IPS-18c (cell line): ENCODE data around the gene NPC1.

ENCODE experiments used
- H3K4me3 ChIP-seq: 2 replicates; pipeline ENCODE4 v1.7.0; 2013; ENCODE audit warnings: low read depth, mild to moderate bottlenecking, low read length, moderate library complexity; ENCODE audit not compliant: insufficient read depth
- H3K9me3 ChIP-seq: one replicate; pipeline ENCODE4 v1.6.1; 2013; ENCODE audit warnings: mild to moderate bottlenecking, low read length, moderate library complexity; ENCODE audit not compliant: control insufficient read depth, insufficient read depth

The NPC1 gene

DNA sequence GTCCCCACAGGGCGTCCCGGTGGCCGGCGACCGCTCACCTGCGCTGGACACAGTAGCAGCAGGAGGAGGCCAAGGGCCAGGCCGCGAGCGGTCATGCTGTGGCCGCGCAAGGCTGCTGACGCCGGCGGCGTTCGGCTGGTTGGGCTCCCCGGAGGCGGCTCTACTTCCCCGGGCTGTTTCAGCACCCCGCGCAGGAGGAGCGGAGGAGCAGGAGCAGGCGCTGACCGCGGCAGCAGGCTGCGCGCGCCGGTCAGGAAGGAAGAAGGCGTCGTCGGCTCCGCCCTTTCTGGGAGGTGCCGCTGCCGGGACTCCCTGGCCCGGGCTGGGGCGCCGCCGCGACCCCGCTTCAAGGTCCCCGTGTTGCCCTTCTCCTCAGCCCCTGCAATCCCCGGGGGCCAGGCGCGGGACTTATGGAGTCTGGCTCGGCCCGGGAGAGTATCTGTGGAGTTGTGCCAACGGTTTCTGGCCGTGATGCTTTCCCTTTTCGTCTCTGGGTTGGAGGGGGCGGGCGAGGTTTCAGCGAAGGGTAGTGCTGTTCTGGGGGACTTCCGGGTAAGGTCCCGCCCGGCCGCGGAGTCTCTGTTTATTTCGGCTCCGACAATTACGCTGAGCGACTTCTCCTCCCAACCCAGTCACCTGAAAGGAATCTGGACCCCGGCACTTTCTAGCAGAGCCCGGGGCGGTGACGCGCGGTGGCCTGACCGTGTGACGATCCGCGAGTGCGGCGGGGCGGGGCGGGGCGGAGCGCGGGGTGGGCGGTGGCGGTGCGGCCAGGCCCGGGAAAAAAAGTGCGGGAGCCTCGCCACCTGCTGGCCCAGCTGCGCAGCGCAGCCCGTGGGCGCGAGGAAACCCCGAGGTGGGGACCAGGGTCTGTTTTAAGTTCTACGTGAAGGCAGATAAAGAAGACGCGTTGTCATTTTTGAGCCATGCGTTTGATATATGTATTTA is at the start of gene NPC1:
Gene NPC1, minus strand, starts transcription at position 258 of the 948 bp plus-strand sequence. Its CDS starts 163 bp downstream, at position 95.
- Histone ChIP-seq H3K4me3 (peak within 1 kb of the TSS; percentile 99), H3K9me3 (no peaks in the 10 kb centered on the region)

DNA sequence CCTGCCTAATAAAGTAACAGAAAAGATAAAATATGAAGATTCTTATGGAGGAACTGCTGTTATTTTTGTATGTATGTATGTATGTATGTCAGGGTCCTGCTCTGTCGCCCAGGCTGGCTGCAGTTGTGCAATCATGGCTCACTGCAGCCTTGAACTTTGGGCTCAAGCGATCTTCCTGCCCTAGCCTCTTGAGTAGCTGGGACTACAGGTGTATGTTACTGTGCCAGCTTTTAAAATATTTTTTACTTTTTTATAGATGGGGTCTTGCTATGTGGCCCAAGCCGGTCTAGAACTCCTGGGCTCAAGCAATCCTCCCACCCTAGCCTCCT is 49.7 kb upstream of the NPC1 start:
- Histone ChIP-seq H3K4me3 (no peak overlapping the region), H3K9me3 (no peaks in the 10 kb centered on the region)

DNA sequence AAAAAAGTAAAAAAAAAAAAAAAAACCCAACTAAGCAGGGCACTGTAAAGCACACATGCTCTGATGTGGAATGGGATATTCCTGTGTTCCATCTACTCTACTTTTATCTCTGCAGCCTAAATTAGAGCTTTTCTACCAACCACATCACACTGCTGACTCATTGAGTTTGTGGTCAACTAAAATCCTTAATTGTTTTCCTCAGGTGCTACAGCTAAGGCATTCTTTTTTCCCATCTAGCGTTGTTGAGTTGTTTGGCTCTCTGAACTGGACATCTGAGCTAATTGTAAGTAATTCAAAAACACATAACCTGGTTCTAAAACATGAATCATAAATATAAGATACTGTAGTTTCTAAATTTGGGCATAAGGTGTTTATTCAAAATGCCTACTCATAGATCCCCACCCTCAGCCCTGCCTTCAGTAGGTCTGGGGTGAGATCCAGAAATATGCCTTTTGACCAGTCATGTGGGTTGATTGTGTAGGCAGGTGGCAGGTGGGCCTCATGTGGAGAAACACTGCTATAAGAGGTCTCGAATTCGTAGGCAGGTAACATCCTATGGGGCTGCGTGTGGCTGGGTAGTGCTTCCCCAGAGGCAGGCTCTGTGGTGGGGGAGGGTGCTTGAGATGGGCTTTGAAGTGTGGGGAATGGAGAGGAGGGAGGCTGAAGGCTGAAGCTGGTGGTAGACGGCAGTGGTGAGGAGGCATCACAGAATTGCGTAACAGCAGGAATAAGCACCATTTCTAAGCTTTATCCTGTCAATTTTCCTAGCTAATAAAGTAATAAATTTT is 49.2 kb upstream of the NPC1 start:
- no peaks in the 10 kb centered on the region for H3K9me3 ChIP-seq

DNA sequence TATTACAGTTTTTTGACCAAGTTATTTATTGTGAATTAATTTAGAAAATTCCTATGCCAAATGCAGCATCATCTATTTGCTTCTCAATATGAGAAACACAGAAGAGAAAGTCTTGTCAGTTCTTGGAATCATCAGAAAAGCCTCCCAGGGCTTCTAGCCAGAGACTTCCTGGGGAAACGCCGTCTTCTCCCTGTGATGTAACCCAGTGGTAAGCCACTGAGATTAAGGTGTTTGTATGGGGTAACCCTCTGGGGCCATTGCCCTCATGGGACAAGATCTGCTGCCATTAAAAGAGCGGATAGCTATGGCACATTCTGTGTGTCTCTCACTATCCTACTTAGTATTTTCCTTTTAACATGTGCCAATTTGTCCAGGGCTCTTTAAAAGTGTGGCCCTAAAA is 48.4 kb upstream of the NPC1 start:
- Histone ChIP-seq H3K9me3 (no peaks in the 10 kb centered on the region), H3K4me3 (no peak overlapping the region)

More for the DNA sequence above, 49.2 kb upstream of the NPC1 start:
- H3K4me3 ChIP-seq = no peak overlapping the region

DNA sequence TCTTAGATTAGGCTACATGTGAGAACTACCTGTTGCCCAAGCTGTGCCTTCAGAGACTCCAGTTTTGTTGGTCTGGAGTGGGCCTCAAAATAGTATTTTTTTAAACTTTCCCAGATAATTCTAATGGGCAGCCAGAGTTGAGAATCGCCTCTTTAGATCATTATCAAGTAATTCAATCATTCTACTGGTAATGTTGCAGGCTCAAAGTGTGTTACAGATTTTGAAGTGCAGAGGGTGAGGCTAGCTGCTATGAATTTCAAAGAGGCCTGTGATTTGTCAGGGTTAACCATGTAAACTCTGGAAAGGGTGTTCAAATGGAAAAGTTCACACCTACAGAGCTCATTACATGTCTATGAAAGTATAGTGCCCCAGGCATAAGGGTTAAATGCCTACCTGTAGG is 46.3 kb upstream of the NPC1 start:
- Histone ChIP-seq H3K9me3 (no peaks in the 10 kb centered on the region), H3K4me3 (no peak overlapping the region)

DNA sequence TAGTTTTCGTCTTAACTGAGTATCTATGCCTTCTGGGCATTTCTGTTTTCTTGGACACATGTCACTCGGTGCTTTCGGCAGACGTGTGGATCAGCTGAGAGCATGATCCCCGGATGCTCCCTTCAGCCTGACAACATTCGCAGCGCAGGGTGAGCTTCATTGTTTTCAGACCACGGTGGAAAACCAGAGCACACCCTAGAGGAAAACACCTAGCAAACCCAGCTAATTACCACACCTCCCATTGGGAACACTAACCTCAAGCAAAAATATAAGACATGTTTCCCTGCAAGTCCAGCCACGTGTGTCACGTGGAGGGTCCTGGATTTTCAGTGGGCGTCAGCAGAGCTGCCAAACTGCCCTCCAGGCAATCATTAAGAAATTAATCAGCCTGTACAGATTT is 45.4 kb upstream of the NPC1 start:
- Histone ChIP-seq H3K4me3 (no peak overlapping the region), H3K9me3 (no peaks in the 10 kb centered on the region)

DNA sequence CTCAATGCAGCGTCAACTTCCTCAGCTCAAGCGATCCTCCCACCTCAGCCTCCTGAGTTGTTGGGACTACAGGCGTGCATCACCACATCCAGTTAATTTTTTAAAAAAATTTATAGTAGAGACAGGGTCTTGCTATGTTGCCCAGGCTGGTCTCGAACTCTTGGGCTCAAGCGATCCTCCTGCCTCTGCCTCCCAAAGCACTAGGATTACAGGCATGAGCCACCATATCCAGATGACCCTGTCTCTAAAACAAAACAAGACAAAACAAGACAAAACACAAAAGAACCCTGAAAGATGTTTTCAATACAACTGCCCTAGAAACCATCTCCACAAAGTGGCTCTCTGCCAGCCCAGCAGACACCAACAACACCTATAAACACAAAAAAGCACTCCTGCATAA is 45.0 kb upstream of the NPC1 start:
- Histone ChIP-seq H3K4me3 (no peak overlapping the region), H3K9me3 (no peaks in the 10 kb centered on the region)

DNA sequence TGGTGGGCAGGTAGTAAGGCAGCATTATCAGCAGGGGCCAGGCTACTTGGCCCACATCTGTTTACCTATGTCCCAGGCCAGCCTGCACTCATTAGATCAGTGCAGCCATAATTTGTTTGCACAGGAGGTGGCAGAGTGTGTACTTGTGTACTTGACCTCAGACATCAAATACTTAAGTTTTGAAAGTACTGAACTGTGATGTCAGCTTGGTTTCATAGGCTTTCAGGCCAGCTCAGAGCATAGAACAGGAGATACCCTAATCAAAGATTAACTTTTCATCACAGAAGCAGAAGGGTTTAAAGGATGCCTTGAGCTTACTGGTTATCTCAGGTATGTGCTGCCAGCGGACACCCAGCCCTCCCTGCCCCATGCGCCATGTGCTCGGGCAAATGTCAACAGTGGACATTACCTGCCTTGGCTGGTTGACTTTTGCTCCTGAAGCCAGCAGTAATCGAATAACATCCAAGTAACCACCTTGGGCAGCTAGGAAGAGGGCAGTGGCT is 43.2 kb upstream of the NPC1 start:
- H3K4me3 ChIP-seq = no peak overlapping the region
- no peaks in the 10 kb centered on the region for H3K9me3 ChIP-seq

DNA sequence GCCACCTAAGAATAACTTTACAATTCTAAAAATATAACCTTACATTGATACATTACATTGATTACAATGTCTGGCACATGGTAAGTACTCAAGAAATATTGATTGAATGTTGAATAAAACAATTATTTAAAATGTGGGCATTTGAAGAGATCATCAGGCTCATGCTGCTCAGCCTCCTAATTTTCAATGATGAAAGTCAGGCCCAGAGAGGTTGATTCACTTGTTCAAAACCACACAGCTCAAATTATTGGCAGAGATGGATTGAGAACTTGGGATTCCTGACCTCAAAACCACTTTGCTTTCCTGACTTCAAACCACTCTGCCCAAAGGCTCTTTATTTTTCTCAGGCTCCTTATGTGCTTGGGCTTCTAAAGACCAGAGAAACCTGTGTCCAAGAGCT is 41.7 kb upstream of the NPC1 start:
- no peaks in the 10 kb centered on the region for H3K9me3 ChIP-seq
- no peak overlapping the region for H3K4me3 ChIP-seq

DNA sequence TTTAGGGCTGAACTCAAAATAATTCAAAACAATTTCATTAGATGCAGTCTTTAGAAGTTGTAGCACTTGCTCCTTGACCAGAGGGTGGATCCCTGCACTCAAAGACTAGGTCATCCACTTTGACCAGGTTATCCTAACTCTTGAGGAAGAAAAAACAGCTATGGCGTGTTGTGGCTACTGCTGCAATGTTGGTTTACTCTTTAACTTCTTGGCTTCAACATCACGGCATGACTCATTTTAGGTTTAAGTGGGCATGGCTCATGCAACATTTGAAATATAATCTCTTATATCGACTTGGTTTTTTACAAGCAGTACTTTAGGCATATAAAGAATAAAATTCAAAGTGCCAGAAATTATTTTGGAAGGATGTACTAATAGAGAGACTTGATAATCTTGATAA is 41.0 kb upstream of the NPC1 start:
- no peak overlapping the region for H3K4me3 ChIP-seq
- H3K9me3 ChIP-seq = no peaks in the 10 kb centered on the region

DNA sequence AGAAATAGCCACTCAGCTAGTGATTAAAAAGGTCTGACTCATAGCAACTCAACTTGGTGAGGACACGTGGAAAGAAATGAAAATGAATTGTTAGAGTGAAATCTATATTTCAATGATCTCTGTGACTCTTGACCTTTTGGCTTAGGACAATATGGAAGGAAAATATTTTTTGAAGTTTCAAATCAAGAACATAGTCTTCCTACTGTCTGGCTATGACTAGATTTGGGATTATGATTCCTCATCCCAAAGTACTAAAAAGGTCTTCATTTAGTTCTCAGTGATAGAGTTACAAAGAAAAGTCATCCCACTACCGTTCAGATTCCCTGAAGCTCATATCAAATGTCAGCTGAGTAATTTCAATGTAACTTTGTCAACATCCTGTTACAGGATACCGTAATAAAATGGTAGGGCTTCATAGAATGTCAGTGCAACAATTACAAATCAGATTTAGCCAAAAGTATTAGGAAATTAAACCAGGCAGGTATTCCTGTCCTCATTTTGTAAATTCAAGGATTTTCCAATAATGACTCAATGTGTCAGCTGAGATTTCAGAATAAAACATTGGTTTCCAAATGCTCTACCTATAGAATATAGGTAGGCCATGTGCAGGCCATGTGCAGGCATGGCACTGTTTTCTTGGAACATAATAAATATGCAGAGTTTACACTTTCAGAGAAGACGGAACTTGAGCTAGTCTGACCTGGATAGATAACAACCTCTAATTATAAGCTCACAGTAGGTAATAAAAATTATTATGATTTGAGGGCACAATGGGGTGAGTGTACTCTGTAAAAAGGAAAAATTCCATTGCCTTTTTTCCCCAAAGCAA is 40.4 kb upstream of the NPC1 start:
- Histone ChIP-seq H3K9me3 (no peaks in the 10 kb centered on the region), H3K4me3 (no peak overlapping the region)

DNA sequence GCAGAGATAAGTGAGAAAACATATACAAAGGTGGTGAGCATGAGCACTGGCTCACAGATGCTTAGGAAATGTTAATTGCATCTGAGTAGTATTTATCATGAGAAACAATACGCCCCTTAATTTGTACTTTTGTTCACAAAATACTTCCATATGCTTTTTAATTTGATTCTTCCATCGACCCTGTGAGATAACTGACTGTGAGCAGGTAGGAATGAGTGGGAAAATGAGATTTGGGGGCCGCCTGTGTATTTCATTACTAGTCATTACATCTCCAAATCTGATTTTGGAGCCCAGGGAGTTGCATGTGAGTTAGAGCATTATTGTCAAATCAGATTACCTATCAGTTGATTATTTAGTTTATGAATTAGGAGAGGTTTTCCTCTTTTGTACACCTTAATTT is 36.7 kb upstream of the NPC1 start:
- peaks cover 2% of the 10 kb centered on the region for H3K9me3 ChIP-seq
- H3K4me3 ChIP-seq = no peak overlapping the region

DNA sequence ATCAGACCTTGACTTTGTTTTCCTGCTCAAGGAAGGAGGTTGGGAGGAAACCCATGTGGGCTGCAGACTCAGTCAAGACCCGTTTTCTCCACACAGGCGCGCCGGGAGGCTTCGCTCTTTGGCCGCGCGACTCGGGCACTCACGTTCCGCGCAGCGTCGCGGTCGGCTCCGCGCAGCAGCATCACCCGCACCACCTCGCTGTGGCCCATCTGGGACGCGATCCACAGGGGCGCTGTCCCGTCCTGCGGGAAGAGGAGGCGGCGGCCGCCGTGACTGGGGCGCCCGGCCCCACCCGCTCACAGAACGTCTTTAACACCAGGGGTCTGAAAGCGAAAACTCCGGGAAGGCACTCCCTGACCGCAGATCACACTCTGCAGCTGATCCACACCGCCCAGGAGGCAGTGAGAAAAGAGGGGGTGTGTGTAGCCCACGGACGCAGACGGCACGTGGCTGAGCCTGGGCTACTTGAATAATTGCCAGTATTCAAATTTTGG is 33.1 kb upstream of the NPC1 start:
- Histone ChIP-seq H3K9me3 (peaks cover 2% of the 10 kb centered on the region), H3K4me3 (peak overlapping the region; percentile 61)

DNA sequence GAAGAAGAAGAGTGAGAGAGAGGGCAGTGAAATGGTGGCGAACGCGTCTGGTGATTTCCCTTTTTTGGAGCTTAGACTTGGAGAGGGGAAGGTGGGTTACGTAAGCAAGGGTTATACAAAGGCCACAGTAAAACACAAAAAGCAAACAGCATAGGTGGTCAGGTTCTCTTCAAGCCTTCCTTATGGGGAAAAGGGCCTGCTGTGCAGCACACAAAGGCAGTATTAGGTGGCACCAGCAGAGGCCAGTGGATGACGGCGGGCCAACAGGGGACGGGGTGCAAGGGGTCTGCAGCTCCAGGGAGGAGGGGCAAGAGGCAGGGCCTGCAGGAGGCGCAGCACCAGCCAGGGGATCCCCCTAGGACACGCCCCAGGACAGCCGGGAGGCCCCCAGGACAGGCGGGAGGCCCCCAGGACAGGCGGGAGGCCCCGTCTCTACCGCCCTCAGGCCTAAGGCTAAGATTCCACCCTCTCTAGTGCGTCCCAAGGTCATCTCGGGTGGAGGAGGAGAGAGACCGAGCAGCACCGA is 32.6 kb upstream of the NPC1 start:
- peaks cover 2% of the 10 kb centered on the region for H3K9me3 ChIP-seq
- H3K4me3 ChIP-seq = peak overlapping the region; percentile 61

DNA sequence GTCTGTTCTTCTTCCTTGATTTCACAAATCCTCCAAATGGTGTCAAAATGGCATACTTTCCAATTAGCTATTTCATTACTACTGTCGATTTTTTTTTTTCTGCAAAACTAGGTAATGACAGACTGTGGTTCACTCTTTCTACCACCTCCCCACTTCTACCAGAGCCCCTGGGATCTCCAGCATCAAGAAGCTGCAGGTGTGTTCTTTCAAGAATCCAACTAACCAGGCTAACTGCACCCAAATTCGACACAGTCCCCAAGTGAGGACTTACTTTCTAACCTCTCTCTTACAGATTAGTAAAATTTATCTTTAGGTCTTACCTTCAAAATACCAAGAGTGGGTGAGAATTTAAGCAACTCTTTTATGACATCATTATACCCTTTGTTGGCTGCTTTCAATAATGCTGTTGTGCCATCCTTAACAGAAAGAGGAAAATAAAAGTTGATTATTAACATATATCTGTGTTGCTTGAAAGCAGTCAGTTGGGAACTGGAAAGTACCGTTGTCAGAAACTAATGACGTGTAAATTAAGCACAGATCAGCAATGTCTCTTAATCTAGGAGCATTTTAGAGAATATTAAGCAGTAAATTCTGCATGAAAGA is 31.2 kb upstream of the NPC1 start:
- H3K9me3 ChIP-seq = peaks cover 2% of the 10 kb centered on the region
- H3K4me3 ChIP-seq = no peak overlapping the region

DNA sequence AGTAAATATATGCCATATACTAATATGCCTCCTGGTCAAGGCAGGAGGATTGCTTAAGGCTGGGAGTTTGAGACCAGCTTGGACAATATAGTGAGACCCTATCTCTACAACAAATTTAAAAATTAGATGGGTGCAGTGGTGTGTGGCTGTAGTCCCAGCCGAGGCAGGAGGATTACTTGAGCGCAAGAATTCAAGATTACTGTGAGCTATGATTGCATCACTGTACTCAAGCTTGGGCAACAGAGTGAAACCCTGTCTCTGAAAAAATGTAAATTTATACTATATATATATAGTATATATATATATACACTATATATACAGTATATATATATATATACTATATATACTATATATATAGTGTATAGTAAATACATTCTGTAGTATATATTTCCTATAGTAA is 30.0 kb upstream of the NPC1 start:
- Histone ChIP-seq H3K9me3 (peaks cover 2% of the 10 kb centered on the region), H3K4me3 (no peak overlapping the region)

DNA sequence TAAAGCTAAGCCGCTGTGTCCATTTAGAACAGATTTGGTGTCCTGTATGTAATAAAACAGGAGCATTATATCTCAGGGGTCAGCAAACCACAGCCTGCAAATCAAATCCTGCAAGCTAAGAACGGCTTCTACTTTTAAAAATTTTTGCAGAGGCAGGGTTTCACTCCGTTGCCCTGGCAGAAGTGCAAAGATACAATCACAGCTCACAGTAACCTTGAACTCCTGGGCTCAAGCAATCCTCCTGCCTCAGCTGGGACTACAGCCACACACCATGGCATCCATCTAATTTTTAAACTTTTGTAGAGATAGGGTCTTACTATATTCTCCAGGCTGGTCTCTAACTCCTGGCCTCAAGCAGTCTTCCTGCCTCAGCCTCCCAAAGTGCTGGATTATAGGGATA is 28.6 kb upstream of the NPC1 start:
- Histone ChIP-seq H3K4me3 (no peak overlapping the region), H3K9me3 (peaks cover 2% of the 10 kb centered on the region)
